Heart left ventricle (tissue), 13 donors: ENCODE data around the gene MYL6.

ENCODE experiments used
- POLR2A ChIP-seq, 2 donors: fragments of 450-650 bp; IDR thresholded peaks; one replicate each; pipeline ENCODE4 v1.6.1; 2017; ENCODE audit warnings: antibody characterized with exemption in 2 of 2, mild to moderate bottlenecking in 2 of 2, moderate library complexity in 2 of 2
- TF ChIP-seq, protein P1 (sequence below), 12 donors: fragments of 200-600 bp; sonication (generic) in 4 of 12; IDR thresholded peaks; one replicate each; pipeline versions ENCODE4 v1.5.0 to v1.8.0; 2018 to 2022; ENCODE audit warnings: antibody characterized with exemption in 12 of 12, mild to moderate bottlenecking in 5 of 12
- donor health status: ischemic (EF 13 %, LVEDD 7.1; RV severe dilation, severe dysfunction).
- donor health status: DM: no; HTN: yes; CAD: no.
- donor health status: DM: no; HTN: no; CAD: no.
- donor health status: ischemic (EF 25% LVEDD 6.9; RV normal size, moderate dysfunction).
- donor health status: ischemic (EF 25% LVEDD 5.7; RV mildly dilated, moderate dysfunction).
- donor health status: ischemic (EF 35%, LVEDD 5.7; RV mildly dilated, moderate dysfunction).
- donor health status: nonischemic (EF 11% LVEDD 7.7; RV severe dilation, severe dysfunction).
- donor health status: DM: yes; HTN: yes; CAD: no.
- donor health status: PGD.
- donor health status: ischemic (EF 29% LVEDD 5.4; RV normal size, mild dysfunction).
- donor health status: nonischemic (EF 23%, LVEDD 6.1; RV moderate dilation, normal function).

DNA sequence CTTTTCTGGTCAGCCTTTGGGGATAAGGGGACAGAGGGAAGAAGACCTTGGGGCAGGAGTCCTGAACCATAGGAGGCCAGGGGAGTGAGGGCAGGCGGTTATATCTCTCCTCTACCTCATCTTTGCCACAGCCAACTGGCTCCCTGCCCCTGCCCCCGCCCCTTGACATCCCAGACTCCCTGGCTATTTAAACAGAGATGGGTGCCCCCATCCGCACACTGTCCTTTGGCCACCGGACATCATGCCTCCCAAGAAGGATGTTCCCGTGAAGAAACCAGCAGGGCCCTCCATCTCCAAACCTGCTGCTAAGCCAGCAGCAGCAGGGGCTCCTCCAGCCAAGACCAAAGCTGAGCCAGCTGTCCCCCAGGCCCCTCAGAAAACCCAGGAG is 4.5 kb upstream of the MYL6 start:
- no peak for TF ChIP-seq POLR2A (IDR thresholded peaks at IDR 0.05)
- TF ChIP-seq, protein P1, sequence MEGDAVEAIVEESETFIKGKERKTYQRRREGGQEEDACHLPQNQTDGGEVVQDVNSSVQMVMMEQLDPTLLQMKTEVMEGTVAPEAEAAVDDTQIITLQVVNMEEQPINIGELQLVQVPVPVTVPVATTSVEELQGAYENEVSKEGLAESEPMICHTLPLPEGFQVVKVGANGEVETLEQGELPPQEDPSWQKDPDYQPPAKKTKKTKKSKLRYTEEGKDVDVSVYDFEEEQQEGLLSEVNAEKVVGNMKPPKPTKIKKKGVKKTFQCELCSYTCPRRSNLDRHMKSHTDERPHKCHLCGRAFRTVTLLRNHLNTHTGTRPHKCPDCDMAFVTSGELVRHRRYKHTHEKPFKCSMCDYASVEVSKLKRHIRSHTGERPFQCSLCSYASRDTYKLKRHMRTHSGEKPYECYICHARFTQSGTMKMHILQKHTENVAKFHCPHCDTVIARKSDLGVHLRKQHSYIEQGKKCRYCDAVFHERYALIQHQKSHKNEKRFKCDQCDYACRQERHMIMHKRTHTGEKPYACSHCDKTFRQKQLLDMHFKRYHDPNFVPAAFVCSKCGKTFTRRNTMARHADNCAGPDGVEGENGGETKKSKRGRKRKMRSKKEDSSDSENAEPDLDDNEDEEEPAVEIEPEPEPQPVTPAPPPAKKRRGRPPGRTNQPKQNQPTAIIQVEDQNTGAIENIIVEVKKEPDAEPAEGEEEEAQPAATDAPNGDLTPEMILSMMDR (IDR thresholded peaks at IDR 0.05), result no peak
